Uterus (tissue), 4 donors: ENCODE measurements around the gene SRPK2. TPM values are rescaled to one million over a fixed set of nuclear protein-coding genes. Genes with fewer than 3 reads are reported as not detected.

Experiments
- DNase-seq, 2 donors: peaks; one replicate each; pipeline ENCODE4 v3.0.0-alpha.2; 2019 to 2020
- H3K27ac ChIP-seq, 2 donors: fragments of 200-600 bp; sonication (generic); 1 replicate in 1 of 2; 2 replicates in 1 of 2; pipeline ENCODE4 v1.5.1; 2016 to 2018
- H3K27me3 ChIP-seq, 2 donors: fragments of 200-600 bp; sonication (generic); one replicate each; pipeline ENCODE4 v1.5.1; 2018 to 2019; ENCODE audit warnings: control low read depth in 1 of 2
- H3K36me3 ChIP-seq, 2 donors: fragments of 200-600 bp; sonication (generic); one replicate each; pipeline ENCODE4 v1.5.1; 2019; ENCODE audit warnings: control low read depth in 1 of 2
- H3K4me1 ChIP-seq, 2 donors: fragments of 200-600 bp; sonication (generic); one replicate each; pipeline ENCODE4 v1.5.1; 2018 to 2019; ENCODE audit warnings: control low read depth in 1 of 2
- H3K4me3 ChIP-seq, 2 donors: fragments of 200-600 bp; sonication (generic); 1 replicate in 1 of 2; 2 replicates in 1 of 2; pipeline ENCODE4 v1.5.1; 2018 to 2019; ENCODE audit warnings: mild to moderate bottlenecking in 1 of 2
- H3K9me3 ChIP-seq, 2 donors: fragments of 200-600 bp; sonication (generic); one replicate each; pipeline ENCODE4 v1.5.1; 2019; ENCODE audit warnings: control low read depth in 1 of 2
- POLR2A ChIP-seq, 2 donors: fragments of 450-650 bp; IDR thresholded peaks; one replicate each; pipeline ENCODE4 v1.6.1; 2016; ENCODE audit warnings: antibody characterized with exemption in 2 of 2, mild to moderate bottlenecking in 1 of 2, moderate library complexity in 1 of 2
- intact Hi-C: fragments of 100-400 bp; cut with DNase I; formaldehyde crosslinking; loops from one replicate; pipeline ENCODE4 v1.15.1; 2023; ENCODE audit warnings: low total_unique reads
- total RNA-seq, 4 donors: library from RNA; depleted of rRNA in 3 of 4; stranded (reverse); fragments of >200 nt in 3 of 4; gene quantifications; one replicate each; pipeline versions ENCODE4 v1.1.0 to v1.2.4, GENCODE V29; 2014 to 2023
- TF ChIP-seq, protein P1 (sequence below), 4 experiments: fragments of 200-600 bp in 2 of 4; fragments of 450-650 bp in 2 of 4; sonication (generic) in 2 of 4; IDR thresholded peaks; one replicate each; pipeline ENCODE4 v1.5.1; 2016 to 2019; ENCODE audit warnings: antibody characterized with exemption in 4 of 4, mild to moderate bottlenecking in 2 of 4, moderate library complexity in 1 of 4
- donor health status: DM: yes; HTN: yes; CAD: no.

SRPK2 gene
- total RNA-seq, 4 donors from 2014 or later: 40.0 to 129 (median 76.6) TPM

DNA sequence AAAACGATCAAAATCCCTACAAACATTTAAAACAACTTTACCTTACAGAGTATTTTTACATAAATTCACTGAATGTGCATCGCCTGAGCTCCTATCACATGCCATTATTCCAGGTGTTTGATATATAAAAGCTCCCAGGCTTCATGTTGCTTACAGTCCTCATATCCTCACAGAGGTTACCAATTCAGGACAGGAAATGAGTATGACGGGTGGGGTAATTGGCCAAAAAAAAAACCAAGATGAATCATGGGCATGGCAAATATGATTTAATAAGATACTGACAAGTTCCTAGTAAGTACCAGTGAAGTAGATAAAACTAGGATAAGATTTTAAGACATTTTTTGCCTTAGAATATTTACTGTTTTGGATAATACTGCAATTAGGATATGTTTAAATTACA is 238.9 kb downstream of the SRPK2 start:
- Histone ChIP-seq H3K27me3 (no peaks in the 10 kb centered on the region), H3K4me1 (no peaks in the 10 kb centered on the region), H3K4me3 (no peak overlapping the region), H3K27ac (no peak overlapping the region), H3K9me3 (no peaks in the 10 kb centered on the region), H3K36me3 (no peaks in the 10 kb centered on the region)
- intact Hi-C loops: no loop called here
- no peak for DNase-seq
- no peak for TF ChIP-seq POLR2A (IDR thresholded peaks at IDR 0.05)
- TF ChIP-seq, protein P1, sequence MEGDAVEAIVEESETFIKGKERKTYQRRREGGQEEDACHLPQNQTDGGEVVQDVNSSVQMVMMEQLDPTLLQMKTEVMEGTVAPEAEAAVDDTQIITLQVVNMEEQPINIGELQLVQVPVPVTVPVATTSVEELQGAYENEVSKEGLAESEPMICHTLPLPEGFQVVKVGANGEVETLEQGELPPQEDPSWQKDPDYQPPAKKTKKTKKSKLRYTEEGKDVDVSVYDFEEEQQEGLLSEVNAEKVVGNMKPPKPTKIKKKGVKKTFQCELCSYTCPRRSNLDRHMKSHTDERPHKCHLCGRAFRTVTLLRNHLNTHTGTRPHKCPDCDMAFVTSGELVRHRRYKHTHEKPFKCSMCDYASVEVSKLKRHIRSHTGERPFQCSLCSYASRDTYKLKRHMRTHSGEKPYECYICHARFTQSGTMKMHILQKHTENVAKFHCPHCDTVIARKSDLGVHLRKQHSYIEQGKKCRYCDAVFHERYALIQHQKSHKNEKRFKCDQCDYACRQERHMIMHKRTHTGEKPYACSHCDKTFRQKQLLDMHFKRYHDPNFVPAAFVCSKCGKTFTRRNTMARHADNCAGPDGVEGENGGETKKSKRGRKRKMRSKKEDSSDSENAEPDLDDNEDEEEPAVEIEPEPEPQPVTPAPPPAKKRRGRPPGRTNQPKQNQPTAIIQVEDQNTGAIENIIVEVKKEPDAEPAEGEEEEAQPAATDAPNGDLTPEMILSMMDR (IDR thresholded peaks at IDR 0.05): no peak

DNA sequence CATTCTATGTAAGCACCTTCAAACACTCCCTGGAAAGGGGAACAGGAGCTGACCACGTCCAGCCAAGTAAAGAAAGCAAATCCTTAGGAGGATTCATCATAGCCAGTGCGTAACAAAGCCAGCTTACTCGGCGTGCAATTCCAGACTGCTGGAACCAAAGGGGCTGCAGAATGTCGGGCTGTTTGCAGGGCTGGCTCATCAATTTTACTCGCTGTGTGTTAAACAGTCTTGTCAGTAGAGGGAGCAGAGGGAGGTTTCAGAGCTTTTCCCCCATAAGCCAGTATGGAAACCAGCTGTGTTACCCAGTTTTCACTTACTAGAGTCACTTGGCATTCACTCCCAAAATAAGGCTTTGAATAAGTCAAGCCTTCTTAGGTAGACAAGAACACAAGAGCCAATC is 247.7 kb downstream of the SRPK2 start:
- DNase-seq: no peak
- Histone ChIP-seq H3K27ac (no peak overlapping the region), H3K4me3 (no peak overlapping the region), H3K9me3 (no peaks in the 10 kb centered on the region), H3K4me1 (no peaks in the 10 kb centered on the region), H3K36me3 (no peaks in the 10 kb centered on the region), H3K27me3 (no peaks in the 10 kb centered on the region)
- intact Hi-C loops: no loop called here
- TF ChIP-seq, protein P1 (IDR thresholded peaks at IDR 0.05): peak in 1 of 4 experiments; percentile 22
- TF ChIP-seq POLR2A (IDR thresholded peaks at IDR 0.05): no peak

DNA sequence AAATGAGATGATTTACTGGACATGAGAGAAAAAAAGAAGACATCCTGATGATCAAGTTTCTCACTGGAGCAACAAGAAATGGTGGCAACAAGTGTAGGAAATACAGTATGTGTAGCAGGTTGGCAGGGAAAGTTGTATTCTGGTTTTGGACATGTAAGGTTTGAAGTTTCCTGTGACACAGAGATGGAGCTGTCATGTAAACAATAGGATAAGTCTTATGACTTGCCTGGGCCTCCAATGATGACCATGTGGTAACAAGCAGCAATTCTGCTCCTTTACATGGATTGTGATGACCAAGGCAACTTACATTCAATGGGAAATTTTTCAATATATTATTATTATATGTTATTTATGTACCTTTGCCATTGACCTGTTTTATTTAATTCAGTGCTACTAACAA is 249.3 kb downstream of the SRPK2 start:
- intact Hi-C loops: no loop called here
- DNase-seq: no peak
- TF ChIP-seq, protein P1 (IDR thresholded peaks at IDR 0.05): no peak
- no peak for TF ChIP-seq POLR2A (IDR thresholded peaks at IDR 0.05)
- Histone ChIP-seq H3K27ac (no peak overlapping the region), H3K36me3 (no peaks in the 10 kb centered on the region), H3K9me3 (no peaks in the 10 kb centered on the region), H3K4me3 (no peak overlapping the region), H3K4me1 (no peaks in the 10 kb centered on the region), H3K27me3 (no peaks in the 10 kb centered on the region)

DNA sequence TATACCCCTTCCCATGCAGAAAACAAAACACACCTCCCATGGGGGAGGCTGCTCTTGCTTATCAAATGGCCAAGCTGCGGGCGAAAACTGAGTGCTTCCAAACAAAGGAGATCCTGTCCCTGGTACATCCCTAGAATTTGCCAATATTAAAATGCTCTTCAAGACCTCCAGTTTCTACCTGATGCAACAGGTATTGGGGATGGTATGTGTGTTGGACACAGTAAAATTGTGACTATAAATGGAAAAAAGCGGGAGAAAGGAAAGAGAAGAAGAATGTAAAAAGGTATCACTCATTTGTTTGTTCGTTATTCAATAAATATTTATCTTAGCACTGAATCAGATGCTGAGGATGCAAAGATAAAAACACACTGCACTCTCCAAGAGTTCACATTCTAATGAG is 250.8 kb downstream of the SRPK2 start:
- no peaks in the 10 kb centered on the region for H3K9me3 ChIP-seq
- intact Hi-C loops: no loop called here
- no peak overlapping the region for H3K27ac ChIP-seq
- no peak for TF ChIP-seq POLR2A (IDR thresholded peaks at IDR 0.05)
- TF ChIP-seq, protein P1 (IDR thresholded peaks at IDR 0.05): no peak
- no peaks in the 10 kb centered on the region for H3K27me3 ChIP-seq
- H3K36me3 ChIP-seq: no peaks in the 10 kb centered on the region
- no peaks in the 10 kb centered on the region for H3K4me1 ChIP-seq
- no peak for DNase-seq
- no peak overlapping the region for H3K4me3 ChIP-seq

DNA sequence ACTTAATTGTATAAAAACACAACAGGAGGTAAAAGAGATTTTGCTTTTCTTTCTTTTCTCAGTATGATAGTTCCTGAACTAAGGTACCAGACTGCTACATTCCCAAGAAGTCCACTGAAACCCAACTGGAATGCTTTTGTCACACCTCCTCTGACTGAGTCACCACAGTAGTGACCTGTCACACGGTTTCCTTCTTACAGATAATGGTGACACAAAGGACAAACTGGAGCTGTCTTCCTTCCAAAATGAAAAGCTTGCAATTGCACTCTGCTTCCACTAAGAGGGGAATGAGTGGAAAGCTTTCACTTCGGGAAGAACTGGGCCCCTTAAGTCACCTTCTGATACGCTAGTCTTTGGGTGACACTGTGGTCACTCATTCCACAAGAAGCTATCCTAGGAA is 252.5 kb downstream of the SRPK2 start:
- no peaks in the 10 kb centered on the region for H3K9me3 ChIP-seq
- no peaks in the 10 kb centered on the region for H3K27me3 ChIP-seq
- TF ChIP-seq, protein P1 (IDR thresholded peaks at IDR 0.05): no peak
- no peak for TF ChIP-seq POLR2A (IDR thresholded peaks at IDR 0.05)
- intact Hi-C loops: no loop called here
- DNase-seq: no peak
- H3K27ac ChIP-seq: no peak overlapping the region
- no peaks in the 10 kb centered on the region for H3K36me3 ChIP-seq
- no peak overlapping the region for H3K4me3 ChIP-seq
- no peaks in the 10 kb centered on the region for H3K4me1 ChIP-seq
